ENCODE data around the gene PALM. TPM values are rescaled to one million over a fixed set of nuclear protein-coding genes. Genes with fewer than 3 reads are reported as not detected.

PALM gene
- total and polyA plus RNA-seq, 7 experiments from 2014 or later = 1.0 TPM; not detected in 6

GRCh38 chr19:715347-715746 lies 6.6 kb downstream of the PALM start:
- Mint-ChIP-seq H3K27me3 (peaks cover 21 to 32% (median 25%) of the 10 kb centered on the region in 5 donors), H3K36me3 (peaks cover 0 to 7% (median 4%) of the 10 kb centered on the region in 5 donors), H3K4me3 (no peak overlapping the region), H3K4me1 (peaks cover 0 to 4% (median 0%) of the 10 kb centered on the region in 7 donors), H3K27ac (no peak overlapping the region), H3K9me3 (peaks cover 0 to 10% (median 7%) of the 10 kb centered on the region in 11 donors)
- Histone ChIP-seq H3K4me3 (ENCODE audit: low read length) (no peak overlapping the region), H3K4me1 (ENCODE audit: control insufficient read depth in 2 of 2, insufficient read depth in 2 of 2, low read length in 2 of 2) (no peaks in the 10 kb centered on the region), H3K27me3 (ENCODE audit: control insufficient read depth in 2 of 2, insufficient read depth in 2 of 2, low read length in 2 of 2) (no peaks in the 10 kb centered on the region), H3K9me3 (ENCODE audit: control insufficient read depth in 2 of 3, low read length in 3 of 3) (peaks cover 0 to 5% (median 0%) of the 10 kb centered on the region in 3 experiments), H3K36me3 (ENCODE audit: control insufficient read depth in 2 of 3, insufficient read depth in 3 of 3, low read length in 3 of 3) (no peaks in the 10 kb centered on the region), H3K27ac (ENCODE audit: low read depth, low read length) (no peak overlapping the region)
- CTCF ChIA-PET = no interaction called here
- POLR2A ChIA-PET = no interaction called here
- no peak for ATAC-seq
- intact Hi-C loops (cut with micrococcal nuclease) = no loop called here
- DNase-seq = no peak

GRCh38 chr19:718251-718951 lies 9.7 kb downstream of the PALM start:
- DNase-seq (no peak), ATAC-seq (no peak)
- Mint-ChIP-seq H3K27ac (no peak overlapping the region), H3K36me3 (peaks cover 0 to 7% (median 4%) of the 10 kb centered on the region in 5 donors), H3K27me3 (peaks cover 17 to 31% (median 21%) of the 10 kb centered on the region in 5 donors), H3K4me1 (peaks cover 0 to 2% (median 0%) of the 10 kb centered on the region in 7 donors), H3K9me3 (peaks cover 0 to 10% (median 7%) of the 10 kb centered on the region in 11 donors), H3K4me3 (peak overlapping the region in 1 of 10 donors; percentile 39)
- ChIA-PET CTCF (no interaction called here), POLR2A (no interaction called here)
- Histone ChIP-seq H3K4me3 (ENCODE audit: low read length) (no peak overlapping the region), H3K27ac (ENCODE audit: low read depth, low read length) (no peak overlapping the region), H3K27me3 (ENCODE audit: control insufficient read depth in 2 of 2, insufficient read depth in 2 of 2, low read length in 2 of 2) (no peaks in the 10 kb centered on the region), H3K36me3 (ENCODE audit: control insufficient read depth in 2 of 3, insufficient read depth in 3 of 3, low read length in 3 of 3) (no peaks in the 10 kb centered on the region), H3K9me3 (ENCODE audit: control insufficient read depth in 2 of 3, low read length in 3 of 3) (peaks cover 0 to 5% (median 0%) of the 10 kb centered on the region in 3 experiments), H3K4me1 (ENCODE audit: control insufficient read depth in 2 of 2, insufficient read depth in 2 of 2, low read length in 2 of 2) (no peaks in the 10 kb centered on the region)
- intact Hi-C loops (cut with micrococcal nuclease) = no loop called here

GRCh38 chr19:718991-719512 lies 10.3 kb downstream of the PALM start:
- Histone ChIP-seq H3K27ac (ENCODE audit: low read depth, low read length) (no peak overlapping the region), H3K4me1 (ENCODE audit: control insufficient read depth in 2 of 2, insufficient read depth in 2 of 2, low read length in 2 of 2) (no peaks in the 10 kb centered on the region), H3K27me3 (ENCODE audit: control insufficient read depth in 2 of 2, insufficient read depth in 2 of 2, low read length in 2 of 2) (no peaks in the 10 kb centered on the region), H3K9me3 (ENCODE audit: control insufficient read depth in 2 of 3, low read length in 3 of 3) (peaks cover 0 to 5% (median 0%) of the 10 kb centered on the region in 3 experiments), H3K4me3 (ENCODE audit: low read length) (no peak overlapping the region), H3K36me3 (ENCODE audit: control insufficient read depth in 2 of 3, insufficient read depth in 3 of 3, low read length in 3 of 3) (no peaks in the 10 kb centered on the region)
- POLR2A ChIA-PET = no interaction called here
- Mint-ChIP-seq H3K36me3 (peaks cover 0 to 7% (median 4%) of the 10 kb centered on the region in 5 donors), H3K9me3 (peaks cover 0 to 10% (median 7%) of the 10 kb centered on the region in 11 donors), H3K4me1 (peaks cover 0 to 2% (median 0%) of the 10 kb centered on the region in 7 donors), H3K27ac (no peak overlapping the region), H3K27me3 (peaks cover 17 to 37% (median 21%) of the 10 kb centered on the region in 5 donors), H3K4me3 (no peak overlapping the region)
- DNase-seq = no peak
- ATAC-seq = no peak
- intact Hi-C loops (cut with micrococcal nuclease) = no loop called here
- CTCF ChIA-PET = no interaction called here

DNA sequence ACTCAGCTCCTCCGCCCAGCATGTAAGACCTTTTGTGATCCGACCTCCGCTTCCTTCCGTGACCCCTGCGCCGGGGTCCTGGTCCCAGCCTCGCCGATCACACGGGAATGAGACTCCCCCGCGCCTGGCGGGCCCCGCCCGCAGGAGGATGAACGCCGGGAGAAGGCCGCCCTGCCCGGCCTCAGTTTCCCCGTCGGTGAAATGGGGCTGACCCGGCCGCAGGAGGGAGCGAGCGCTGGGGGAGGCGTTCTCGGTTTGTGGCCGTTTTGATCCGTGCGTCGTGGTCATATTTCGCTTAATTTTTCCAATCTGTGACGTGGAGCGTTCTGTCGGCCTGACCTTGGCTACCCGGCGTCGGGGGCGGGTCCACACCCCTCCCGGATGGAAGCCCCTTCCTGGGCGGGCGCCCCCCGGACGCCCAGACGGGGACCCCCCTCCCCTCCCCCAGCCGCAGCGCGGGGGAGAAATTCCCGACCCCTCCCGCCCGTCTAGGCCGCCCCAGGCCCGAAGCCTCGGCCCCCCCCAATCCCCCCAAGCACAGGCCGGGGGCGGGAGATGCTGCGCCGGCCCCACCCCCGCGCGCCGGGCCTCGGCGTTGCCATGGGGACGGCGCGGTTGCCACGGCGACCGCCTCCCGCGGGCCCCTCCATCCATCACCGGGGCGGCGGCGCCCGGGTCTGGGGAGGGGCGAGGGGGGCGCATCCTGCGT lies 11.1 kb downstream of the PALM start:
- H3K27me3 Mint-ChIP-seq = peaks cover 17 to 38% (median 21%) of the 10 kb centered on the region in 5 donors
- peaks cover 0 to 5% (median 0%) of the 10 kb centered on the region in 3 experiments for H3K9me3 ChIP-seq (ENCODE audit: control insufficient read depth in 2 of 3, low read length in 3 of 3)
- no peaks in the 10 kb centered on the region for H3K36me3 ChIP-seq (ENCODE audit: control insufficient read depth in 2 of 3, insufficient read depth in 3 of 3, low read length in 3 of 3)
- POLR2A ChIA-PET = no interaction called here
- H3K27ac ChIP-seq (ENCODE audit: low read depth, low read length) = no peak overlapping the region
- DNase-seq (no peak), ATAC-seq (no peak)
- H3K36me3 Mint-ChIP-seq = peaks cover 0 to 7% (median 4%) of the 10 kb centered on the region in 5 donors
- H3K4me1 Mint-ChIP-seq = peaks cover 0 to 2% (median 0%) of the 10 kb centered on the region in 7 donors
- no peaks in the 10 kb centered on the region for H3K4me1 ChIP-seq (ENCODE audit: control insufficient read depth in 2 of 2, insufficient read depth in 2 of 2, low read length in 2 of 2)
- H3K4me3 Mint-ChIP-seq = no peak overlapping the region
- intact Hi-C loops (cut with micrococcal nuclease) = no loop called here
- H3K27ac Mint-ChIP-seq = no peak overlapping the region
- H3K4me3 ChIP-seq (ENCODE audit: low read length) = no peak overlapping the region
- H3K9me3 Mint-ChIP-seq = peaks cover 0 to 10% (median 7%) of the 10 kb centered on the region in 11 donors
- CTCF ChIA-PET = no interaction called here
- no peaks in the 10 kb centered on the region for H3K27me3 ChIP-seq (ENCODE audit: control insufficient read depth in 2 of 2, insufficient read depth in 2 of 2, low read length in 2 of 2)

DNA sequence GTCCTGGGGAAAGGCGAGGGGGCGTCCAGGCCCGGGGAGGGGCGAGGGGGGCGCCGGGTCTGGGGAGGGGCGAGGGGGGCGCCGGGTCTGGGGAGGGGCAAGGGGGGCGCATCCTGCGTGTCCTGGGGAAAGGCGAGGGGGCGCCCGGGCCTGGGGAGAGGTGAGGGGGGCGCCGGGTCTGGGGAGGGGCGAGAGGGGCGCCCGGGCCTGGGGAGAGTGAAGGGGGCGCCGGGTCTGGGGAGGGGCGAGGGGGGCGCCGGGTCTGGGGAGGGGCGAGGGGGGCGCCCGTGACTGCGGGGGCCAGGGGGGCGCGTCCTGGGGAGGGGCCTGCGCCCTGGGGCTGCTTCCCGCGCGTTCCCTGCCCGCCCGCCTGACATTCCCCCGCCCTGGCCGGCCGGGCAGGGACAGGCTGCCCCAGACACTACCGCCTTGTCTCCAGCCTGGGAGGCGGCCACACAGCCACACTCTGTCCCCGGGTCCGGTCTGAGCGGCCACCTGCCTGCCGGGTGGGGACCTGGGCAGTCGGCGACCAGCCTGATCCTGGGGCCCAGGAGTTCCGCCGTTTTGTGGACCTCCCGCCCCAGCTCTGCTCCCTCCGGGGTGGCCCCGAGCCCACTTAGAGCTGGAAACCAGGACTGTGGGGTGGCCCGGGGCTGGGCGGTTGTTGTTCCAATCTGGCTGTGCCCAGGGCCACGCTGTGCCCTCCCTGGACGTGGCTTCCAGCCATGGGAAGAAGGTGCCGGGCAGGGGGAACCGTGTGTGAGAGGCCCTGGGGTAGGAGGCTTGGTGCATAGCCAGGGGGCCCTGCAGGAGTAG lies 11.8 kb downstream of the PALM start:
- Histone ChIP-seq H3K9me3 (ENCODE audit: control insufficient read depth in 2 of 3, low read length in 3 of 3) (peaks cover 0 to 2% (median 0%) of the 10 kb centered on the region in 3 experiments), H3K27ac (ENCODE audit: low read depth, low read length) (no peak overlapping the region), H3K4me1 (ENCODE audit: control insufficient read depth in 2 of 2, insufficient read depth in 2 of 2, low read length in 2 of 2) (no peaks in the 10 kb centered on the region), H3K36me3 (ENCODE audit: control insufficient read depth in 2 of 3, insufficient read depth in 3 of 3, low read length in 3 of 3) (no peaks in the 10 kb centered on the region), H3K4me3 (ENCODE audit: low read length) (no peak overlapping the region), H3K27me3 (ENCODE audit: control insufficient read depth in 2 of 2, insufficient read depth in 2 of 2, low read length in 2 of 2) (no peaks in the 10 kb centered on the region)
- H3K27me3 Mint-ChIP-seq = peaks cover 13 to 35% (median 17%) of the 10 kb centered on the region in 5 donors
- CTCF ChIA-PET = no interaction called here
- intact Hi-C loops (cut with micrococcal nuclease) = no loop called here
- H3K4me3 Mint-ChIP-seq = no peak overlapping the region
- H3K4me1 Mint-ChIP-seq = peaks cover 0 to 2% (median 0%) of the 10 kb centered on the region in 7 donors
- H3K9me3 Mint-ChIP-seq = peaks cover 0 to 6% (median 3%) of the 10 kb centered on the region in 11 donors
- H3K36me3 Mint-ChIP-seq = peaks cover 0 to 3% (median 1%) of the 10 kb centered on the region in 5 donors
- POLR2A ChIA-PET = interaction anchor here (0.7 kb wide), 1 partner anchor 76 kb away, joined by 3 read pairs; no protein-coding TSS in a partner anchor
- no peak for DNase-seq
- no peak for ATAC-seq
- H3K27ac Mint-ChIP-seq = no peak overlapping the region

- POLR2A ChIA-PET = no interaction called here
- Histone ChIP-seq H3K27ac (ENCODE audit: low read depth, low read length) (no peak overlapping the region), H3K27me3 (ENCODE audit: control insufficient read depth in 2 of 2, insufficient read depth in 2 of 2, low read length in 2 of 2) (no peaks in the 10 kb centered on the region), H3K4me3 (ENCODE audit: low read length) (no peak overlapping the region), H3K36me3 (ENCODE audit: control insufficient read depth in 2 of 3, insufficient read depth in 3 of 3, low read length in 3 of 3) (no peaks in the 10 kb centered on the region), H3K4me1 (ENCODE audit: control insufficient read depth in 2 of 2, insufficient read depth in 2 of 2, low read length in 2 of 2) (no peaks in the 10 kb centered on the region), H3K9me3 (ENCODE audit: control insufficient read depth in 2 of 3, low read length in 3 of 3) (no peaks in the 10 kb centered on the region)
- no peak for ATAC-seq
- no peaks in the 10 kb centered on the region for H3K9me3 Mint-ChIP-seq
- H3K27me3 Mint-ChIP-seq = peaks cover 9 to 26% (median 11%) of the 10 kb centered on the region in 5 donors
- DNase-seq = no peak
- CTCF ChIA-PET = no interaction called here
- intact Hi-C loops (cut with micrococcal nuclease) = no loop called here
- no peak overlapping the region for H3K4me3 Mint-ChIP-seq
- no peak overlapping the region for H3K27ac Mint-ChIP-seq
- peaks cover 0 to 2% (median 0%) of the 10 kb centered on the region in 7 donors for H3K4me1 Mint-ChIP-seq
- H3K36me3 Mint-ChIP-seq = no peaks in the 10 kb centered on the region
These were observed 13.9 kb downstream of the PALM start for GRCh38 chr19:722553-723101.

Measured in naive thymus-derived CD4-positive, alpha-beta T cell (primary cell).